WTC11 (cell line): ENCODE data around the gene HMGXB3. TPM values are rescaled to one million over a fixed set of nuclear protein-coding genes. Genes with fewer than 3 reads are reported as not detected.

ENCODE experiments used
- ATAC-seq: fragments of 200-7000 bp; cut with Tn5 transposase; 2 replicates; pipeline ENCODE4 v1.10.0; 2021; ENCODE audit warnings: mild to moderate bottlenecking, moderate library complexity
- CTCF ChIA-PET: fragments of 300-600 bp; sonication (Branson Sonifier 250); formaldehyde crosslinking; loops from one replicate; lab custom pipeline; 2021; ENCODE audit warnings: antibody characterized with exemption; lab: Charles Lee
- POLR2A ChIA-PET: fragments of 350-600 bp; sonication (Branson Sonifier 250); formaldehyde crosslinking; loops from one replicate; lab custom pipeline; 2021; ENCODE audit warnings: antibody characterized with exemption; lab: Charles Lee
- DNase-seq: peaks from one replicate; pipeline ENCODE4 v3.0.0; 2021; ENCODE audit warnings: low spot score
- H3K27ac Mint-ChIP-seq: 2 replicates; pipeline ENCODE4 v1.8.0; 2021; ENCODE audit warnings: mixed read lengths
- H3K27me3 Mint-ChIP-seq: 2 replicates; pipeline ENCODE4 v1.8.0; 2021; ENCODE audit warnings: low read depth, mild to moderate bottlenecking, moderate library complexity, mixed read lengths
- H3K36me3 Mint-ChIP-seq: 2 replicates; pipeline ENCODE4 v1.8.0; 2021; ENCODE audit warnings: mixed read lengths
- H3K4me1 Mint-ChIP-seq: 2 replicates; pipeline ENCODE4 v1.8.0; 2022; ENCODE audit warnings: mixed read lengths
- H3K4me3 Mint-ChIP-seq: 2 replicates; pipeline ENCODE4 v1.8.0; 2021; ENCODE audit warnings: mild to moderate bottlenecking, moderate library complexity, mixed read lengths
- H3K9me3 Mint-ChIP-seq: 2 replicates; pipeline ENCODE4 v1.8.0; 2021; ENCODE audit warnings: mixed read lengths
- CBFB ChIP-seq: sonication (generic); formaldehyde crosslinking; IDR thresholded peaks from 2 replicates; pipeline ENCODE4 v1.8.1; 2022; ENCODE audit warnings: mild to moderate bottlenecking, low read depth, missing genetic modification reagents
- ETV6 ChIP-seq: sonication (generic); formaldehyde crosslinking; IDR thresholded peaks from 2 replicates; pipeline ENCODE4 v1.8.1; 2022; ENCODE audit warnings: mild to moderate bottlenecking, missing genetic modification reagents
- GRHL2 ChIP-seq: fragments of 250-450 bp; sonication (Bioruptor Pico); IDR thresholded peaks from 2 replicates; pipeline ENCODE4 v1.8.0; 2022; ENCODE audit warnings: mild to moderate bottlenecking, moderate library complexity; ENCODE audit not compliant: insufficient replicate concordance, severe bottlenecking
- GTF2I ChIP-seq: fragments of 250-450 bp; sonication (Bioruptor Pico); conservative IDR thresholded peaks from 2 replicates; pipeline ENCODE4 v1.4.0; 2021; ENCODE audit warnings: mild to moderate bottlenecking
- HMGA2 ChIP-seq: fragments of 250-450 bp; sonication (Bioruptor Pico); IDR thresholded peaks from 2 replicates; pipeline ENCODE4 v1.4.0; 2021; ENCODE audit warnings: mild to moderate bottlenecking, moderate library complexity
- IRF2 ChIP-seq: sonication (generic); formaldehyde crosslinking; IDR thresholded peaks from 2 replicates; pipeline ENCODE4 v1.8.0; 2022; ENCODE audit warnings: low read depth, missing genetic modification reagents, borderline replicate concordance
- JUN ChIP-seq: sonication (generic); formaldehyde crosslinking; IDR thresholded peaks from 2 replicates; pipeline ENCODE4 v1.8.0; 2023; ENCODE audit warnings: mild to moderate bottlenecking, missing genetic modification reagents
- MXD4 ChIP-seq: fragments of 250-450 bp; sonication (Bioruptor Pico); IDR thresholded peaks from 2 replicates; pipeline ENCODE4 v1.8.0; 2021; ENCODE audit warnings: mild to moderate bottlenecking, moderate library complexity, borderline replicate concordance
- MYBL2 ChIP-seq: sonication (generic); formaldehyde crosslinking; IDR thresholded peaks from 2 replicates; pipeline ENCODE4 v1.8.1; 2023; ENCODE audit warnings: mild to moderate bottlenecking, moderate library complexity, missing genetic modification reagents
- NR1H2 ChIP-seq: sonication (generic); formaldehyde crosslinking; IDR thresholded peaks from 2 replicates; pipeline ENCODE4 v1.9.0; 2021; ENCODE audit warnings: mild to moderate bottlenecking, moderate library complexity, missing genetic modification reagents
- SOX15 ChIP-seq: fragments of 250-450 bp; sonication (Bioruptor Pico); IDR thresholded peaks from 2 replicates; pipeline ENCODE4 v1.9.0; 2021; ENCODE audit warnings: mild to moderate bottlenecking
- SP1 ChIP-seq: sonication (generic); formaldehyde crosslinking; conservative IDR thresholded peaks from 2 replicates; pipeline ENCODE4 v1.8.1; 2022; ENCODE audit warnings: missing genetic modification reagents
- ZNF121 ChIP-seq: sonication (generic); formaldehyde crosslinking; IDR thresholded peaks from 2 replicates; pipeline ENCODE4 v1.8.0; 2023; ENCODE audit warnings: missing genetic modification reagents
- ZNF263 ChIP-seq: sonication (generic); formaldehyde crosslinking; IDR thresholded peaks from 2 replicates; pipeline ENCODE4 v1.8.1; 2022; ENCODE audit warnings: low read depth, mild to moderate bottlenecking, moderate library complexity, missing genetic modification reagents
- ZNF396 ChIP-seq: fragments of 250-450 bp; sonication (Bioruptor Pico); IDR thresholded peaks from 2 replicates; pipeline ENCODE4 v1.8.0; 2021; ENCODE audit warnings: mild to moderate bottlenecking, moderate library complexity, borderline replicate concordance
- ZNF423 ChIP-seq: fragments of 250-450 bp; sonication (Bioruptor Pico); IDR thresholded peaks from 2 replicates; pipeline ENCODE4 v2.1.2; 2022; ENCODE audit warnings: mild to moderate bottlenecking, moderate library complexity
- total RNA-seq: library from RNA; stranded (reverse); gene quantifications from 3 replicates; pipeline ENCODE4 v1.2.3, GENCODE V29; 2021
- TF ChIP-seq, protein P1 (sequence below): sonication (generic); formaldehyde crosslinking; IDR thresholded peaks from 2 replicates; pipeline ENCODE4 v1.8.0; 2022; ENCODE audit warnings: mild to moderate bottlenecking, missing genetic modification reagents
- TF ChIP-seq, protein P2 (sequence below): sonication (generic); formaldehyde crosslinking; IDR thresholded peaks from 2 replicates; pipeline ENCODE4 v1.8.0; 2023; ENCODE audit warnings: missing genetic modification reagents
- TF ChIP-seq, protein P3 (sequence below): sonication (generic); formaldehyde crosslinking; IDR thresholded peaks from 2 replicates; pipeline ENCODE4 v1.8.0; 2022; ENCODE audit warnings: mild to moderate bottlenecking, missing genetic modification reagents
- TF ChIP-seq, protein P4 (sequence below): sonication (generic); formaldehyde crosslinking; IDR thresholded peaks from 2 replicates; pipeline ENCODE4 v1.8.1; 2023; ENCODE audit warnings: mild to moderate bottlenecking, missing genetic modification reagents, moderate library complexity
- TF ChIP-seq, protein P5 (sequence below): sonication (generic); formaldehyde crosslinking; IDR thresholded peaks from 2 replicates; pipeline ENCODE4 v1.8.1; 2022; ENCODE audit warnings: missing genetic modification reagents, borderline replicate concordance
- TF ChIP-seq, protein P6 (sequence below): sonication (generic); formaldehyde crosslinking; IDR thresholded peaks from 2 replicates; pipeline ENCODE4 v1.8.1; 2023; ENCODE audit warnings: mild to moderate bottlenecking, moderate library complexity, missing genetic modification reagents
- TF ChIP-seq, protein P7 (sequence below): fragments of 250-450 bp; sonication (Bioruptor Pico); IDR thresholded peaks from 2 replicates; pipeline ENCODE4 v2.1.2; 2022; ENCODE audit warnings: mild to moderate bottlenecking, moderate library complexity

HMGXB3 gene
- total RNA-seq, 1 experiment from 2014 or later: 31.6 TPM

DNA sequence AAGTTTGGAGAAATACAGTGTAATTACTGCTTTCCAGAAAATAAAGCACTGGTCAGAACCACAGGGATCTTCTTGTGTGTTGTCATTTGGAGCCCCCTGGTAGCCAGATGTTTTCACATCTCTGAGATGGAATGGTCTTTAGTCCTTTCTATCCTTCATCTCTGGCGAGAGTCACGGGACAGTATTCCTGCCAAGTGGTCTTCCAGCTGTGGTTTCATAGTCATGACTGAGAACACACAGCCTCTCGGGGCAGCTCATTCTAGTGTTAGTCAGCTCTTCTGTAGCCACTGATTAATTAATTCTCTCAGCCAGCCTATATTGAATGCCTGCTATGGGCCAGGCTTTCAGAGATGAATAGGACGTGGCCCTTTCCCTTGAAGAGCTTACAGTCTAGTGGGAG, 34.1 kb downstream of the HMGXB3 start (continued):
- TF ChIP-seq, protein P1, sequence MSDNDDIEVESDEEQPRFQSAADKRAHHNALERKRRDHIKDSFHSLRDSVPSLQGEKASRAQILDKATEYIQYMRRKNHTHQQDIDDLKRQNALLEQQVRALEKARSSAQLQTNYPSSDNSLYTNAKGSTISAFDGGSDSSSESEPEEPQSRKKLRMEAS: no peak
- TF ChIP-seq JUN: no peak
- TF ChIP-seq GRHL2: no peak
- no peak for TF ChIP-seq ZNF423 (CRISPR knock-in tag)
- TF ChIP-seq, protein P2, sequence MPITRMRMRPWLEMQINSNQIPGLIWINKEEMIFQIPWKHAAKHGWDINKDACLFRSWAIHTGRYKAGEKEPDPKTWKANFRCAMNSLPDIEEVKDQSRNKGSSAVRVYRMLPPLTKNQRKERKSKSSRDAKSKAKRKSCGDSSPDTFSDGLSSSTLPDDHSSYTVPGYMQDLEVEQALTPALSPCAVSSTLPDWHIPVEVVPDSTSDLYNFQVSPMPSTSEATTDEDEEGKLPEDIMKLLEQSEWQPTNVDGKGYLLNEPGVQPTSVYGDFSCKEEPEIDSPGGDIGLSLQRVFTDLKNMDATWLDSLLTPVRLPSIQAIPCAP: no peak
- no peak for TF ChIP-seq ZNF121 (CRISPR knock-in tag)
- no peak for TF ChIP-seq IRF2 (CRISPR knock-in tag)

DNA sequence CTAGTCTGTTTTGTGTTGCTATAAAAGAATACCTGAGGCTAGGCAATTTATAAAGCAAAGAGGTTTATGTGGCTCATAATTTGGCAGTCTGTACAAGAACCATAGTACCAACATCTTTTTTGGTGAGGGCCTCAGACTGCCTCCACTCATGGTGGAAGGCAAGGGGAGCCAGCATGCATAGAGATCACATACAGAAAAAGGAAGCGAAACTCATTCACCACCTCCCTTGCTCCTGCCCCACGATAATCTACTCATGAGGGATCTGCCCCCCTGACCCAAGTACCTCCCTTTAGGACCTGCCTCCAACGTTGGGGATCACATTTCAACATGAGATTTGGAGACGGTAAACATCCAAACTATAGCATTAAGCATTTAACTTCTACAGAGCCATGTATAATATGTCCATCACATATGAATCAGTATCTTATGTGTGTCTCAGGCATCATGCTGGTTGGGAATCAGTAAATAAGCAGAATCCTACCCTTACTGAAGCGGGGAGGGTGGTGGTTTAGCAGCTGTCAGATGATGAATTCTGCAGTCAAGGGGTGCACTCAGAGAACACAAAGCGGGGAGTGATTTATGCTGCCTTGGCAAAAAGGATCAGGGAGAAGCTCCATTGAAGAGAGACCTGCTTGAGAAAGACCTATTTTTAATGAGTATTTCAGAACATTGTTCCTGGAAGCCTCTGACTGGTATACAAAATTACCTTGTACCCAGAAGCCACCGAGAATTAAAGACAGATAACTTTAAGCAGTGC, 34.8 kb downstream of the HMGXB3 start:
- no peak for DNase-seq
- ATAC-seq: no peak
- ChIA-PET CTCF (no interaction called here), POLR2A (no interaction called here)
- no peaks in the 10 kb centered on the region for H3K4me1 Mint-ChIP-seq
- no peak overlapping the region for H3K4me3 Mint-ChIP-seq
- no peak overlapping the region for H3K27ac Mint-ChIP-seq
- H3K27me3 Mint-ChIP-seq: no peaks in the 10 kb centered on the region
- H3K9me3 Mint-ChIP-seq: no peaks in the 10 kb centered on the region
- TF ChIP-seq, protein P3, sequence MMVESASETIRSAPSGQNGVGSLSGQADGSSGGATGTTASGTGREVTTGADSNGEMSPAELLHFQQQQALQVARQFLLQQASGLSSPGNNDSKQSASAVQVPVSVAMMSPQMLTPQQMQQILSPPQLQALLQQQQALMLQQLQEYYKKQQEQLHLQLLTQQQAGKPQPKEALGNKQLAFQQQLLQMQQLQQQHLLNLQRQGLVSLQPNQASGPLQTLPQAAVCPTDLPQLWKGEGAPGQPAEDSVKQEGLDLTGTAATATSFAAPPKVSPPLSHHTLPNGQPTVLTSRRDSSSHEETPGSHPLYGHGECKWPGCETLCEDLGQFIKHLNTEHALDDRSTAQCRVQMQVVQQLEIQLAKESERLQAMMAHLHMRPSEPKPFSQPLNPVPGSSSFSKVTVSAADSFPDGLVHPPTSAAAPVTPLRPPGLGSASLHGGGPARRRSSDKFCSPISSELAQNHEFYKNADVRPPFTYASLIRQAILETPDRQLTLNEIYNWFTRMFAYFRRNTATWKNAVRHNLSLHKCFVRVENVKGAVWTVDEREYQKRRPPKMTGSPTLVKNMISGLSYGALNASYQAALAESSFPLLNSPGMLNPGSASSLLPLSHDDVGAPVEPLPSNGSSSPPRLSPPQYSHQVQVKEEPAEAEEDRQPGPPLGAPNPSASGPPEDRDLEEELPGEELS (CRISPR knock-in tag): no peak
- no peak for TF ChIP-seq GTF2I
- TF ChIP-seq SOX15 (CRISPR knock-in tag): no peak
- no peak for TF ChIP-seq NR1H2 (CRISPR knock-in tag)
- TF ChIP-seq, protein P4, sequence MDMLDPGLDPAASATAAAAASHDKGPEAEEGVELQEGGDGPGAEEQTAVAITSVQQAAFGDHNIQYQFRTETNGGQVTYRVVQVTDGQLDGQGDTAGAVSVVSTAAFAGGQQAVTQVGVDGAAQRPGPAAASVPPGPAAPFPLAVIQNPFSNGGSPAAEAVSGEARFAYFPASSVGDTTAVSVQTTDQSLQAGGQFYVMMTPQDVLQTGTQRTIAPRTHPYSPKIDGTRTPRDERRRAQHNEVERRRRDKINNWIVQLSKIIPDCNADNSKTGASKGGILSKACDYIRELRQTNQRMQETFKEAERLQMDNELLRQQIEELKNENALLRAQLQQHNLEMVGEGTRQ (CRISPR knock-in tag): no peak
- TF ChIP-seq, protein P5, sequence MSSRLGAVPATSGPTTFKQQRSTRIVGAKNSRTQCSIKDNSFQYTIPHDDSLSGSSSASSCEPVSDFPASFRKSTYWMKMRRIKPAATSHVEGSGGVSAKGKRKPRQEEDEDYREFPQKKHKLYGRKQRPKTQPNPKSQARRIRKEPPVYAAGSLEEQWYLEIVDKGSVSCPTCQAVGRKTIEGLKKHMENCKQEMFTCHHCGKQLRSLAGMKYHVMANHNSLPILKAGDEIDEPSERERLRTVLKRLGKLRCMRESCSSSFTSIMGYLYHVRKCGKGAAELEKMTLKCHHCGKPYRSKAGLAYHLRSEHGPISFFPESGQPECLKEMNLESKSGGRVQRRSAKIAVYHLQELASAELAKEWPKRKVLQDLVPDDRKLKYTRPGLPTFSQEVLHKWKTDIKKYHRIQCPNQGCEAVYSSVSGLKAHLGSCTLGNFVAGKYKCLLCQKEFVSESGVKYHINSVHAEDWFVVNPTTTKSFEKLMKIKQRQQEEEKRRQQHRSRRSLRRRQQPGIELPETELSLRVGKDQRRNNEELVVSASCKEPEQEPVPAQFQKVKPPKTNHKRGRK (CRISPR knock-in tag): no peak
- TF ChIP-seq, protein P2: no peak
- TF ChIP-seq, protein P6, sequence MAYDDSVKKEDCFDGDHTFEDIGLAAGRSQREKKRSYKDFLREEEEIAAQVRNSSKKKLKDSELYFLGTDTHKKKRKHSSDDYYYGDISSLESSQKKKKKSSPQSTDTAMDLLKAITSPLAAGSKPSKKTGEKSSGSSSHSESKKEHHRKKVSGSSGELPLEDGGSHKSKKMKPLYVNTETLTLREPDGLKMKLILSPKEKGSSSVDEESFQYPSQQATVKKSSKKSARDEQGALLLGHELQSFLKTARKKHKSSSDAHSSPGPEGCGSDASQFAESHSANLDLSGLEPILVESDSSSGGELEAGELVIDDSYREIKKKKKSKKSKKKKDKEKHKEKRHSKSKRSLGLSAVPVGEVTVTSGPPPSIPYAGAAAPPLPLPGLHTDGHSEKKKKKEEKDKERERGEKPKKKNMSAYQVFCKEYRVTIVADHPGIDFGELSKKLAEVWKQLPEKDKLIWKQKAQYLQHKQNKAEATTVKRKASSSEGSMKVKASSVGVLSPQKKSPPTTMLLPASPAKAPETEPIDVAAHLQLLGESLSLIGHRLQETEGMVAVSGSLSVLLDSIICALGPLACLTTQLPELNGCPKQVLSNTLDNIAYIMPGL (CRISPR knock-in tag): no peak
- no peak for TF ChIP-seq SP1 (CRISPR knock-in tag)
- H3K36me3 Mint-ChIP-seq: peaks cover 74% of the 10 kb centered on the region

DNA sequence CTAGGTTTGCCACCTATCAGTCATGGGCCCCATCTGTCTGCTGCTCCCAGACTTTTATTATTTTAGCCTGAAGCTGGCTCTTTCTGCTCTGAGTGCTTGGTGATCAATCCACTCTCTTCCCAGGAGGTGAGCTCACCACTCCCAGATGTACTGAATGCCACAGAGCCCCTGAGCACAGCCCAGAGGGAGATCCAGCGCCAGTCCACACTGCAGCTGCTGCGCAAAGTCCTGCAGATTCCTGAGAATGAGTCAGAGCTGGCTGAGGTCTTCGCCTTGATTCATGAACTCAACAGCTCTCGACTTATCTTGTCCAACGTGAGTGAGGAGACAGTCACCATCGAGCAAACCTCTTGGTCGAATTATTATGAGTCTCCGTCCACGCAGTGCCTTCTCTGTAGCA, 36.0 kb downstream of the HMGXB3 start:
- Mint-ChIP-seq H3K4me1 (no peaks in the 10 kb centered on the region), H3K27ac (no peak overlapping the region), H3K4me3 (no peak overlapping the region), H3K27me3 (no peaks in the 10 kb centered on the region), H3K9me3 (no peaks in the 10 kb centered on the region), H3K36me3 (peaks cover 74% of the 10 kb centered on the region)
- DNase-seq (no peak), ATAC-seq (no peak)
- POLR2A ChIA-PET: no interaction called here
- CTCF ChIA-PET: no interaction called here
- TF ChIP-seq, protein P1: no peak
- TF ChIP-seq ZNF263 (CRISPR knock-in tag) (no peak), ZNF396 (CRISPR knock-in tag) (no peak), HMGA2 (CRISPR knock-in tag) (no peak), CBFB (CRISPR knock-in tag) (no peak), MXD4 (CRISPR knock-in tag) (no peak), ETV6 (CRISPR knock-in tag) (no peak), MYBL2 (CRISPR knock-in tag) (no peak)
- TF ChIP-seq, protein P7, sequence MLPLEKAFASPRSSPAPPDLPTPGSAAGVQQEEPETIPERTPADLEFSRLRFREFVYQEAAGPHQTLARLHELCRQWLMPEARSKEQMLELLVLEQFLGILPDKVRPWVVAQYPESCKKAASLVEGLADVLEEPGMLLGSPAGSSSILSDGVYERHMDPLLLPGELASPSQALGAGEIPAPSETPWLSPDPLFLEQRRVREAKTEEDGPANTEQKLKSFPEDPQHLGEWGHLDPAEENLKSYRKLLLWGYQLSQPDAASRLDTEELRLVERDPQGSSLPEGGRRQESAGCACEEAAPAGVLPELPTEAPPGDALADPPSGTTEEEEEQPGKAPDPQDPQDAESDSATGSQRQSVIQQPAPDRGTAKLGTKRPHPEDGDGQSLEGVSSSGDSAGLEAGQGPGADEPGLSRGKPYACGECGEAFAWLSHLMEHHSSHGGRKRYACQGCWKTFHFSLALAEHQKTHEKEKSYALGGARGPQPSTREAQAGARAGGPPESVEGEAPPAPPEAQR: no peak
